Globus pallidus (tissue), 1 donor: ENCODE data around the gene MLLT11.

Experiments
- DNase-seq: peaks from one replicate; pipeline ENCODE4 v3.0.0-alpha.2; 2015; ENCODE audit warnings: low spot score

The MLLT11 gene, protein sequence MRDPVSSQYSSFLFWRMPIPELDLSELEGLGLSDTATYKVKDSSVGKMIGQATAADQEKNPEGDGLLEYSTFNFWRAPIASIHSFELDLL

DNA sequence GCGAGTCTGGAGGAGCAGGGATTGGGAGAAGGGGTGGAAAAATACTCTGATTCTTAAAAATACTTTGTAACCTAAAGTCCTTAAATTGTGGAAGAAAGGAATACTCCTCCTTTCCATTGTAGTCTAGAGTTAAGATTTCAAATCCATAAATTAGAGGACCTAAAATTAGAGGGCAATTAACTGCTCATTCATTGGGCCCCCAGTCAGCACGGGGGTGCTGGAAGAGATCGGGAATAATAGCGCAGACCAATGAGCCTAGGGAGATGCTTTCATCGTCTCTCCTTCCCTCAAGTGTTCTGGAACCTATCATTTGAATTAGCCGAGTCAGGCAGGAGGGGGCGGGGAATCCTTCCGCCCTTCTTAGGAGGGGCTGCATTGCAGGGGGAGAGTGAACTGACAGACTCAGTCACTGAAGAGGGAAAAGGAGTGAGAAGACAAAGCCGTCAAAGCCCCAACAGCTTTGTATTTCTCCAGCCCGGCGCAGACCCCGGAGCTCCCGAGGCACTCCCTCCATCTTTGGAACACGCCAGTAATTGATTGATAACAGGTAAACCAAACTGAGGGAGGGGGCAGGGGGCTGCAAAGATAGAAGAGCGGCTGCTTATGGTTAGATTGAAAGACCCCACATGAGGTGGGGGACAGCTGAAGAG, at the start of gene MLLT11:
MLLT11 (plus strand) TSS at position 391 of the 650 bp plus-strand sequence. CDS start 6,828 bp downstream, outside the sequence.
- DNase-seq, result peak; percentile 78

DNA sequence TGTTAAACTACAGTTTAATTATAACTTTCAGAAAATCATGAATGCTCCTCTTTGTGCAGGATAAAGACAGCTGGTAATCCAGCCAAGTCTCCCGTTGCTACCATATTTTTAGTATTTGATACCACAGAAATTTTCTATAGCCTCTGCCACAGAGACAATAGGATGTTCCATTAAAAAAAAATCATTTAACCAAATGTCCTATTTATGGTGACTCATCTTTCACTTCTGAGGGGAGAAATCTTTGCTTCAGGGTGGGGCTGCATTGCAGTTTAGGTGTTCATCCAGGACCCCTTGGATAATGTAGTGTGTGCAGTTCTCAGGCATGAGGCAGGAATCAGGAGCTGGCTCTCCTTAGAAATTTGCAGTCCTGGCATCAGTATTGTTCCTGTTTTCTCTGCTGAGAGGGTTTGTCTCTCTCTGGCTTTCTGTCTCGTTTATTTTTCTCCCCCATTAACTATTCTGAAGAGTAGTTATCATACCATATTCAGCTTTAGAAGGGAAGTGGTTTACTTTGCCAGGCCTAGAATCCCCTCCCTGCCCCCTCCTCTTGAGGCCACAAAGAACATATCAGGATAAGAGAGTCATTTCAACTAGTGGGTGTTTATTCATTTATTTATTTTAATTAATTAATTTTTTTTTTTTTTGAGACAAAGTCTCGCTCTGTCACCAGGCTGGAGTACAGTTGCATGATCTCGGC, 48.9 kb upstream of the MLLT11 start:
- DNase-seq, result no peak

DNA sequence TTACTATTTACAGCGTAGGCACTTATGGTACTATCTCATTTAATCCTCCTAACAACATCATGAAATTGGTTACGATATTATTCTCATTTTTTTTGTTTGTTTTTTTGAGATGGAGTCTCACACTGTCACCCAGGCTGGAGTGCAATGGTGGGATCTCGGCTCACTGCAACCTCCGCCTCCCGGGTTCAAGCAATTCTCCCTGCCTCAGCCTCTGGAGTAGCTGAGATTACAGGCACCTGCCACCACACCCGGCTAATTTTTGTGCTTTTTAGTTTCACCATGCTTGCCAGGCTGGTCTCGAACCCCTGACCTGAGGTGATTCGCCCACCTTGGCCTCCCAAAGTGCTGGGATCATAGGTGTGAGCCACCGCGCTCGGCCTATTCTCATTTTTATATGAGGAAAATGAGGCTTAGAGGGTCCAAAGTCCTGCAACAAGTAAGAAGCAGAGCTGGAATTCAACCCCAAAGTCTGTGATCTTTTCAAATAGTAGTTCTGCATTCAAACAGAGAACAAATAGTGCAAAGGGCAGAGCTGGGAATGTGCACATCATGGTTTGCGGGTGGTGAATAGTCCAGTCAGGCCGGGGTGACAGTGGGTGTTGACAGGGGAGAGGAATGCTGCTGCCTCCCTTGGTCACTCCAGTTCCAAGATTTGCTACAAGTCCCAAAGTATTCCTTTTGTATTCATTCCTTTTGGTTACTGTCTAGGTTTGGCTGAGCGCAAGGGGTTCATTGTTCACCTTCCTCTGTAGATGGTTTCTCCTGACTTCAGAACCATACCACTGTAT, 47.3 kb upstream of the MLLT11 start:
- no peak for DNase-seq

- no peak for DNase-seq
Measured at GRCh38 chr1:151013518-151013917, 46.7 kb upstream of the MLLT11 start.

DNA sequence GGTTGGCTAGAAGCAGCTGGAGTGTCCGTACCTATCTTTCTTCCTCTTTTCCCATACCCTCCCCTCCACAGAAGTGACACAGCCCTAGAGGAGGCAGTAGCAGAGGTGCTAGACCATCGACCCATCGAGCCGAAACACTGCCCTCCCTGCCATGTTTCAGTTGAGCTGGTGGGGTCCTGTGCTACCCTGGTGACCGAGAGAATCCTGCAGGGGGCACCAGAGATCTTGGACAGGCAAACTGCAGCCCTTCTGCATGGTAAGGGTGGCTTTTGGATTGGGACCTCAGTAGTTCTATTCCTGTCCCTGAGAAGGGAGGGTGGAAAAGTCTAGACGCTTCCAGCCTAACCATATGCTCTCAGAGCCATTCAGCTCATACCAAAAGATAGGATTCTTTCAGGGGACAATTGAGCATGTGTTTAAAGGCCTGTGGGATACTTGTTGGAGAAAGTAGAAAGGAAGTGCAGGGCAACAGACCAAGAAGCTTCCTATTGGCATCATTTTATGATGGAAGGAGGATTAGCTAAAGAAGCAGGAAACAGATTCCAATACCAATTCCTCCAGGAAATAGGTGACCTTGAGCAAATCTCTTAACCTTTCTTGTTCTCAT, 35.6 kb upstream of the MLLT11 start:
- peak; percentile 82 for DNase-seq

GRCh38 chr1:151026460-151026859, 33.7 kb upstream of the MLLT11 start:
- no peak for DNase-seq

GRCh38 chr1:151032164-151032563, 28.0 kb upstream of the MLLT11 start:
- DNase-seq, result no peak

DNA sequence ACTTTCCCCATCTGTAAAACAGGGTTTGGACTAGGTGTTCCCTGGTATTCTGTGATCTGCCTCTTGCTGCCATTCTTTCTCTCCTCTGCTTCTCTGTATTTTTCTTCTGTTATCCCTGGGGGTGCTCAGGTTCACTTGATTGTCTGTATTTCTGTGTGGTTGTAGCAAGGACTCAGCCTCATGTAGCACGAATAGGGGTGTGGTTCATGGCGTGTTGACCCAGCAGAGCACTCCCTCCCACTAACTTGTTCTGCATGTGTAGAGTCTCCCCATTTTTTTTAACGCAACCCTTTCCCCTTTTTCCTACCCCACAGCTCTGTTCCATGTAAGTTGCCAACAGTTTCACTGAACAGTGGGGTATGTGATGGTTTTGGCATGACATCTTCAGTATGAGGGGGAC, 25.0 kb upstream of the MLLT11 start:
- no peak for DNase-seq

DNA sequence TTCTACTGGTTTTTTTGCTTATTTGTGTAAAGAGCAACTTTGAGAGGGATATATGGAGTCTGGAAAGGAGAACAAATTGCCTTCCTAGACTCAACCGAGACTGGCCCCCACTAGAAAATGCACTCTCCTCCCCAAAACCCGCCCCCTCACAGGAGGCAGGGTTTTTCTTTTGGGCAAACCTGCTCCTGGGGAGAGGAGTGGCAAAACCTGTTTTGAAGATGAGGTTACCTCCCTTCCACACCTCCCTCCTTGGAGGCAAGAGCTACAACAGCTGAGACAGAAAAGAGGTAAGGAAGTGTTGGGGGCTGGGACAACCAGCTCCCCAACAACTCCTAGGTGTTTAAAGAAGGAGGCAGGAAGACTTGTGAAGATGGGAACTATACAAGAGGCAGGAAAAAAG, 23.8 kb upstream of the MLLT11 start, which contains the start of gene BNIPL:
BNIPL (plus strand) TSS at position 231 of the 400 bp plus-strand sequence; CDS start at position 371, 140 bp downstream.
- DNase-seq, result no peak

- no peak for DNase-seq
Measured at GRCh38 chr1:151037032-151037431, 23.2 kb upstream of the MLLT11 start.

GRCh38 chr1:151039521-151039920, 20.7 kb upstream of the MLLT11 start:
- no peak for DNase-seq

GRCh38 chr1:151043163-151043562, 17.0 kb upstream of the MLLT11 start:
- DNase-seq, result no peak

- DNase-seq, result peak; percentile 75
Measured at GRCh38 chr1:151047591-151047924, 12.6 kb upstream of the MLLT11 start, which contains the start of gene C1orf56. C1orf56 (plus strand) TSS chr1:151047751; CDS start chr1:151047848, 97 bp downstream.

GRCh38 chr1:151047925-151048644, 12.1 kb upstream of the MLLT11 start:
- peak; percentile 62 for DNase-seq

- DNase-seq, result no peak
Measured at GRCh38 chr1:151048645-151049032, 11.6 kb upstream of the MLLT11 start.

GRCh38 chr1:151049458-151049857, 10.7 kb upstream of the MLLT11 start:
- no peak for DNase-seq

GRCh38 chr1:151050051-151050688, 10.0 kb upstream of the MLLT11 start:
- no peak for DNase-seq

DNA sequence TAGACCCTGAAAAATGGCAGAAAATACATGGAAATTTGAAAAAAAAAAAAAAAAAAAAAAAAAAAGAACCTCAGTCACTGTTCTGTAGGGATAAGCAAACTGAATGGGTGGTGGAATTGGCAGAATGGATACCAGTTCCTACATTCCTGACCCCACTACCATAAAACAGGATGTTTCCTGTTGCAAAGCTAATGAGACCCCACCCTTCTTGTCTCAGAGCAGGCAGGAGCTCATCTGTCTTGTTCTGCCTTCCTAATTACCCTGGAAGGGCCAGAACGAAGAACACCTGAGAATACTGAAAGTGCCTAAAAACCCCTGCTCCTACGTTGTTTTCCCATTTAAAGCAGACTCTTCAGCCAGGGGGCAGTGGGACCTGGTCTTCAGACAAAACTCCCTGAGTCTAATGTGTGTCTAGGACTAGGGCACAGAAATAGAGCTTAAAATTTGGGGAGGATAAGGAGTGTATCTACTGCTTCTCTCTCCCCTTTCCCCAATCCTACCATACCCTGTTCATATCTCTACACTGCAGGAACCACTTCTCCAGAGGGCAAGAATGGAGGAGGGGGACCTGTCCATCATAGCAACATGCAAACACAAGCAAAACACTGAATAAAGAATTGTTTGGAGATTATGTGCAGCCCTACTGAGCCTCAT, 8.7 kb upstream of the MLLT11 start:
- no peak for DNase-seq

GRCh38 chr1:151054971-151055547, 5.1 kb upstream of the MLLT11 start:
- no peak for DNase-seq

DNA sequence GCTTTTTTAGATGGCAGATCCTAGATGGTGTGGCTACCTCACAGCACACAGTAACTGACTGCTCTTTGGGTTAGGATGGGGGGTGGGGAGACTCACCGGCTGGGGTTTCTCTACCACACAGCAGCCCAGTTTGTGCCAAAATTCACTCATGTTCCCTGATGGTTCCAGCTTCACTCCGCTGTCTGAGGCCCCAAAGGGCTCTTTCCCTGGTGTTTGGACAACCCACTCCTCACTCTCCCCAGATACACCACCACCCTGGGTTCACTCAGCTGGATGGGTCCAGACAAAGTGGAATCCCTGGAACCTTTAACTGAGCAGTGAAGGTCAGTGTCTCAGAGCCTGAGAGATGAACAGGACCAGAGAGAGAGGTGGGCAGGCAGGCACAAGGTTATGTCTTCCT, 4.6 kb upstream of the MLLT11 start:
- no peak for DNase-seq
